C4-2B (cell line): ENCODE data around the gene SIGLEC7.

Experiments used
- H3K27ac ChIP-seq: fragments of 450-650 bp; 2 replicates; pipeline ENCODE4 v1.5.1; 2017
- CTCF ChIP-seq: fragments of 450-650 bp; conservative IDR thresholded peaks from 2 replicates; pipeline ENCODE4 v1.5.1; 2017; ENCODE audit warnings: mild to moderate bottlenecking
- ZFX ChIP-seq: fragments of 450-650 bp; IDR thresholded peaks from 2 replicates; pipeline ENCODE4 v1.6.1; 2017

SIGLEC7 gene

GRCh38 chr19:51173681-51174080 is 31.6 kb downstream of the SIGLEC7 start:
- TF ChIP-seq CTCF (no peak), ZFX (no peak)
- H3K27ac ChIP-seq, result no peak overlapping the region

GRCh38 chr19:51179256-51179655 is 37.2 kb downstream of the SIGLEC7 start:
- H3K27ac ChIP-seq, result no peak overlapping the region
- TF ChIP-seq CTCF (no peak), ZFX (no peak)

- no peak for TF ChIP-seq CTCF
- no peak for TF ChIP-seq ZFX
Measured at GRCh38 chr19:51181377-51181912, 39.3 kb downstream of the SIGLEC7 start.

GRCh38 chr19:51181913-51182419 is 39.9 kb downstream of the SIGLEC7 start:
- TF ChIP-seq ZFX, result no peak
- no peak for TF ChIP-seq CTCF
- peak overlapping the region; percentile 3; the same call in 1 of the 2 replicates for H3K27ac ChIP-seq

More at GRCh38 chr19:51181377-51181912, 39.3 kb downstream of the SIGLEC7 start:
- H3K27ac ChIP-seq, result peak overlapping the region; percentile 3; the same call in 1 of the 2 replicates

GRCh38 chr19:51183629-51184028 is 41.5 kb downstream of the SIGLEC7 start:
- TF ChIP-seq CTCF, result no peak
- no peak for TF ChIP-seq ZFX
- H3K27ac ChIP-seq, result no peak overlapping the region

GRCh38 chr19:51185069-51185867 is 43.2 kb downstream of the SIGLEC7 start:
- TF ChIP-seq CTCF, result no peak
- no peak overlapping the region for H3K27ac ChIP-seq

- TF ChIP-seq CTCF (no peak), ZFX (no peak)
- no peak overlapping the region for H3K27ac ChIP-seq
Measured at GRCh38 chr19:51185868-51186215, 43.7 kb downstream of the SIGLEC7 start.
